WTC11 (cell line): ENCODE results near the gene GRWD1. TPM values are rescaled to one million over a fixed set of nuclear protein-coding genes. Genes with fewer than 3 reads are reported as not detected.

Source experiments
- ATAC-seq: fragments of 200-7000 bp; cut with Tn5 transposase; 2 replicates; pipeline ENCODE4 v1.10.0; 2021; ENCODE audit warnings: mild to moderate bottlenecking, moderate library complexity
- CTCF ChIA-PET: fragments of 300-600 bp; sonication (Branson Sonifier 250); formaldehyde crosslinking; loops from one replicate; lab custom pipeline; 2021; ENCODE audit warnings: antibody characterized with exemption; lab: Charles Lee
- POLR2A ChIA-PET: fragments of 350-600 bp; sonication (Branson Sonifier 250); formaldehyde crosslinking; loops from one replicate; lab custom pipeline; 2021; ENCODE audit warnings: antibody characterized with exemption; lab: Charles Lee
- DNase-seq: peaks from one replicate; pipeline ENCODE4 v3.0.0; 2021; ENCODE audit warnings: low spot score
- H3K27ac Mint-ChIP-seq: 2 replicates; pipeline ENCODE4 v1.8.0; 2021; ENCODE audit warnings: mixed read lengths
- H3K27me3 Mint-ChIP-seq: 2 replicates; pipeline ENCODE4 v1.8.0; 2021; ENCODE audit warnings: low read depth, mild to moderate bottlenecking, moderate library complexity, mixed read lengths
- H3K36me3 Mint-ChIP-seq: 2 replicates; pipeline ENCODE4 v1.8.0; 2021; ENCODE audit warnings: mixed read lengths
- H3K4me1 Mint-ChIP-seq: 2 replicates; pipeline ENCODE4 v1.8.0; 2022; ENCODE audit warnings: mixed read lengths
- H3K4me3 Mint-ChIP-seq: 2 replicates; pipeline ENCODE4 v1.8.0; 2021; ENCODE audit warnings: mild to moderate bottlenecking, moderate library complexity, mixed read lengths
- H3K9me3 Mint-ChIP-seq: 2 replicates; pipeline ENCODE4 v1.8.0; 2021; ENCODE audit warnings: mixed read lengths
- CBFB ChIP-seq: sonication (generic); formaldehyde crosslinking; IDR thresholded peaks from 2 replicates; pipeline ENCODE4 v1.8.1; 2022; ENCODE audit warnings: mild to moderate bottlenecking, low read depth, missing genetic modification reagents
- ELF4 ChIP-seq: sonication (generic); formaldehyde crosslinking; IDR thresholded peaks from 2 replicates; pipeline ENCODE4 v1.8.1; 2022; ENCODE audit warnings: low read depth, mild to moderate bottlenecking, moderate library complexity, missing genetic modification reagents
- ETV6 ChIP-seq: sonication (generic); formaldehyde crosslinking; IDR thresholded peaks from 2 replicates; pipeline ENCODE4 v1.8.1; 2022; ENCODE audit warnings: mild to moderate bottlenecking, missing genetic modification reagents
- FOXK1 ChIP-seq: sonication (generic); formaldehyde crosslinking; IDR thresholded peaks from 2 replicates; pipeline ENCODE4 v1.8.0; 2022; ENCODE audit warnings: mild to moderate bottlenecking, moderate library complexity, missing genetic modification reagents
- MYBL2 ChIP-seq: sonication (generic); formaldehyde crosslinking; IDR thresholded peaks from 2 replicates; pipeline ENCODE4 v1.8.1; 2023; ENCODE audit warnings: mild to moderate bottlenecking, moderate library complexity, missing genetic modification reagents
- NR1H2 ChIP-seq: sonication (generic); formaldehyde crosslinking; IDR thresholded peaks from 2 replicates; pipeline ENCODE4 v1.9.0; 2021; ENCODE audit warnings: mild to moderate bottlenecking, moderate library complexity, missing genetic modification reagents
- SOX15 ChIP-seq: fragments of 250-450 bp; sonication (Bioruptor Pico); IDR thresholded peaks from 2 replicates; pipeline ENCODE4 v1.9.0; 2021; ENCODE audit warnings: mild to moderate bottlenecking
- SP1 ChIP-seq: sonication (generic); formaldehyde crosslinking; conservative IDR thresholded peaks from 2 replicates; pipeline ENCODE4 v1.8.1; 2022; ENCODE audit warnings: missing genetic modification reagents
- ZNF138 ChIP-seq: sonication (generic); formaldehyde crosslinking; conservative IDR thresholded peaks from 2 replicates; pipeline ENCODE4 v1.8.1; 2022; ENCODE audit warnings: mild to moderate bottlenecking, moderate library complexity, missing genetic modification reagents
- ZNF317 ChIP-seq: sonication (generic); formaldehyde crosslinking; IDR thresholded peaks from 2 replicates; pipeline ENCODE4 v1.8.1; 2023; ENCODE audit warnings: low read depth, mild to moderate bottlenecking, moderate library complexity, missing genetic modification reagents, borderline replicate concordance
- ZNF396 ChIP-seq: fragments of 250-450 bp; sonication (Bioruptor Pico); IDR thresholded peaks from 2 replicates; pipeline ENCODE4 v1.8.0; 2021; ENCODE audit warnings: mild to moderate bottlenecking, moderate library complexity, borderline replicate concordance
- ZNF671 ChIP-seq: fragments of 250-450 bp; sonication (Bioruptor Pico); IDR thresholded peaks from 2 replicates; pipeline ENCODE4 v1.8.0; 2021; ENCODE audit warnings: mild to moderate bottlenecking
- total RNA-seq: library from RNA; stranded (reverse); gene quantifications from 3 replicates; pipeline ENCODE4 v1.2.3, GENCODE V29; 2021
- TF ChIP-seq, protein P1 (sequence below): sonication (generic); formaldehyde crosslinking; IDR thresholded peaks from 2 replicates; pipeline ENCODE4 v1.8.1; 2022; ENCODE audit warnings: mild to moderate bottlenecking, missing genetic modification reagents, moderate library complexity, borderline replicate concordance
- TF ChIP-seq, protein P2 (sequence below): sonication (generic); formaldehyde crosslinking; IDR thresholded peaks from 2 replicates; pipeline ENCODE4 v1.8.1; 2023; ENCODE audit warnings: mild to moderate bottlenecking, missing genetic modification reagents
- TF ChIP-seq, protein P3 (sequence below): fragments of 250-450 bp; sonication (Bioruptor Pico); IDR thresholded peaks from 2 replicates; pipeline ENCODE4 v1.9.0; 2021; ENCODE audit warnings: mild to moderate bottlenecking
- TF ChIP-seq, protein P4 (sequence below): sonication (generic); formaldehyde crosslinking; IDR thresholded peaks from 2 replicates; pipeline ENCODE4 v1.8.0; 2023; ENCODE audit warnings: missing genetic modification reagents
- TF ChIP-seq, protein P5 (sequence below): sonication (generic); formaldehyde crosslinking; IDR thresholded peaks from 2 replicates; pipeline ENCODE4 v1.8.0; 2023; ENCODE audit warnings: missing genetic modification reagents, mild to moderate bottlenecking, borderline replicate concordance
- TF ChIP-seq, protein P6 (sequence below): sonication (generic); formaldehyde crosslinking; IDR thresholded peaks from 2 replicates; pipeline ENCODE4 v1.8.1; 2022; ENCODE audit warnings: missing genetic modification reagents, borderline replicate concordance
- TF ChIP-seq, protein P7 (sequence below): sonication (generic); formaldehyde crosslinking; IDR thresholded peaks from 2 replicates; pipeline ENCODE4 v1.8.0; 2022; ENCODE audit warnings: mild to moderate bottlenecking, missing genetic modification reagents

The GRWD1 gene
- total RNA-seq, 1 experiment from 2014 or later, result 67.2 TPM

DNA sequence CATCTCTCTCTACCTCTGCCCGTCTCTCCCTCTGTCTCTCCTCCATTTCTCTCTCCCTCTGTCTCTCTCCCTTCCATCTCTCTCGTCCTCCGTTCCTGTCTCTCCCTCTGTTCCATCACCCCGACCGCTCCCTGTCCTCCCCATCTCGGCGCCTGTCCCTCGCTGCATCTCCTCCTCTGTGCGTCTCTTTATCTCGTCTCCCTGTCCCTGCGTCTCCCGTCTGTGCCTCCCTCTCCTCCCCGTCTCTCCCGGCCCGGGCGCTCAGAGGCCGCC lies 47.7 kb upstream of the GRWD1 start (continued):
- no peak for TF ChIP-seq ZNF671 (CRISPR knock-in tag)
- TF ChIP-seq, protein P1, sequence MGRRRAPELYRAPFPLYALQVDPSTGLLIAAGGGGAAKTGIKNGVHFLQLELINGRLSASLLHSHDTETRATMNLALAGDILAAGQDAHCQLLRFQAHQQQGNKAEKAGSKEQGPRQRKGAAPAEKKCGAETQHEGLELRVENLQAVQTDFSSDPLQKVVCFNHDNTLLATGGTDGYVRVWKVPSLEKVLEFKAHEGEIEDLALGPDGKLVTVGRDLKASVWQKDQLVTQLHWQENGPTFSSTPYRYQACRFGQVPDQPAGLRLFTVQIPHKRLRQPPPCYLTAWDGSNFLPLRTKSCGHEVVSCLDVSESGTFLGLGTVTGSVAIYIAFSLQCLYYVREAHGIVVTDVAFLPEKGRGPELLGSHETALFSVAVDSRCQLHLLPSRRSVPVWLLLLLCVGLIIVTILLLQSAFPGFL (CRISPR knock-in tag), result no peak
- TF ChIP-seq, protein P2, sequence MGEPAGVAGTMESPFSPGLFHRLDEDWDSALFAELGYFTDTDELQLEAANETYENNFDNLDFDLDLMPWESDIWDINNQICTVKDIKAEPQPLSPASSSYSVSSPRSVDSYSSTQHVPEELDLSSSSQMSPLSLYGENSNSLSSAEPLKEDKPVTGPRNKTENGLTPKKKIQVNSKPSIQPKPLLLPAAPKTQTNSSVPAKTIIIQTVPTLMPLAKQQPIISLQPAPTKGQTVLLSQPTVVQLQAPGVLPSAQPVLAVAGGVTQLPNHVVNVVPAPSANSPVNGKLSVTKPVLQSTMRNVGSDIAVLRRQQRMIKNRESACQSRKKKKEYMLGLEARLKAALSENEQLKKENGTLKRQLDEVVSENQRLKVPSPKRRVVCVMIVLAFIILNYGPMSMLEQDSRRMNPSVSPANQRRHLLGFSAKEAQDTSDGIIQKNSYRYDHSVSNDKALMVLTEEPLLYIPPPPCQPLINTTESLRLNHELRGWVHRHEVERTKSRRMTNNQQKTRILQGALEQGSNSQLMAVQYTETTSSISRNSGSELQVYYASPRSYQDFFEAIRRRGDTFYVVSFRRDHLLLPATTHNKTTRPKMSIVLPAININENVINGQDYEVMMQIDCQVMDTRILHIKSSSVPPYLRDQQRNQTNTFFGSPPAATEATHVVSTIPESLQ (CRISPR knock-in tag), result no peak

DNA sequence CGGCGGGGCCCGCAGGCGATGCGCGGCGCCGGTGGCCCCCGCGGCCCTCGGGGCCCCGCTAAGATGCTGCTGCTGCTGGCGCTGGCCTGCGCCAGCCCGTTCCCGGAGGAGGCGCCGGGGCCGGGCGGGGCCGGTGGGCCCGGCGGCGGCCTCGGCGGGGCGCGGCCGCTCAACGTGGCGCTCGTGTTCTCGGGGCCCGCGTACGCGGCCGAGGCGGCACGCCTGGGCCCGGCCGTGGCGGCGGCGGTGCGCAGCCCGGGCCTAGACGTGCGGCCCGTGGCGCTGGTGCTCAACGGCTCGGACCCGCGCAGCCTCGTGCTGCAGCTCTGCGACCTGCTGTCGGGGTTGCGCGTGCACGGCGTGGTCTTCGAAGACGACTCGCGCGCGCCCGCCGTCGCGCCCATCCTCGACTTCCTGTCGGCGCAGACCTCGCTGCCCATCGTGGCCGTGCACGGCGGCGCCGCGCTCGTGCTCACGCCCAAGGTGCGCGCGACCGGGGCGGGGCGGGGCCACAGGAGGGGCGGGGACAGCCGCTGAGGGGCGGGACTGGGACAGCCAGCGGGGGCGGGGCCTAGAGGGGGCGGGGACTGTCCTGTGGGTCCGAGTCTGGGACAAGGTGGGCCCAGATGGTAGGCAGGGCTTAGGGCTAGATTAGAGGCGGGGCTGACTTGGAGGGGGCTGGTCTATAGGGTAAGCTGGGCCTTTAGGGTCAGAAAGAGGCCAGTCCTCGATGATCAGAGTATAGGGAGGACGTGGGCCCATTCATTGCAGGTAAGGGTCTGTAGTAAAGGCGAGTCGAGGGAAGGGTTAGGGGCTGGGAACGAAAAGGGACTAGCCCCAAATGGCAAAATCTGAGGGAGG lies 47.2 kb upstream of the GRWD1 start:
- peak overlapping the region; percentile 100 for H3K27ac Mint-ChIP-seq
- H3K4me1 Mint-ChIP-seq, result peaks cover 72% of the 10 kb centered on the region
- H3K4me3 Mint-ChIP-seq, result peak overlapping the region; percentile 73
- H3K9me3 Mint-ChIP-seq, result no peaks in the 10 kb centered on the region
- H3K36me3 Mint-ChIP-seq, result no peaks in the 10 kb centered on the region
- DNase-seq, result peak; percentile 98
- peaks cover 44% of the 10 kb centered on the region for H3K27me3 Mint-ChIP-seq
- ATAC-seq, result peak; percentile 74
- ChIA-PET POLR2A (interaction anchor here (0.6 to 1.5 kb wide), 4 partner anchors 16 to 534 kb away, joined by 3 to 5 read pairs (median 3); no protein-coding TSS in a partner anchor), CTCF (interaction anchor here (0.6 to 1.4 kb wide), 3 partner anchors 16 to 46 kb away, joined by 3 to 5 read pairs (median 3); no protein-coding TSS in a partner anchor)
- TF ChIP-seq, protein P3, sequence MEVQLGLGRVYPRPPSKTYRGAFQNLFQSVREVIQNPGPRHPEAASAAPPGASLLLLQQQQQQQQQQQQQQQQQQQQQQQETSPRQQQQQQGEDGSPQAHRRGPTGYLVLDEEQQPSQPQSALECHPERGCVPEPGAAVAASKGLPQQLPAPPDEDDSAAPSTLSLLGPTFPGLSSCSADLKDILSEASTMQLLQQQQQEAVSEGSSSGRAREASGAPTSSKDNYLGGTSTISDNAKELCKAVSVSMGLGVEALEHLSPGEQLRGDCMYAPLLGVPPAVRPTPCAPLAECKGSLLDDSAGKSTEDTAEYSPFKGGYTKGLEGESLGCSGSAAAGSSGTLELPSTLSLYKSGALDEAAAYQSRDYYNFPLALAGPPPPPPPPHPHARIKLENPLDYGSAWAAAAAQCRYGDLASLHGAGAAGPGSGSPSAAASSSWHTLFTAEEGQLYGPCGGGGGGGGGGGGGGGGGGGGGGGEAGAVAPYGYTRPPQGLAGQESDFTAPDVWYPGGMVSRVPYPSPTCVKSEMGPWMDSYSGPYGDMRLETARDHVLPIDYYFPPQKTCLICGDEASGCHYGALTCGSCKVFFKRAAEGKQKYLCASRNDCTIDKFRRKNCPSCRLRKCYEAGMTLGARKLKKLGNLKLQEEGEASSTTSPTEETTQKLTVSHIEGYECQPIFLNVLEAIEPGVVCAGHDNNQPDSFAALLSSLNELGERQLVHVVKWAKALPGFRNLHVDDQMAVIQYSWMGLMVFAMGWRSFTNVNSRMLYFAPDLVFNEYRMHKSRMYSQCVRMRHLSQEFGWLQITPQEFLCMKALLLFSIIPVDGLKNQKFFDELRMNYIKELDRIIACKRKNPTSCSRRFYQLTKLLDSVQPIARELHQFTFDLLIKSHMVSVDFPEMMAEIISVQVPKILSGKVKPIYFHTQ, result no peak
- TF ChIP-seq ETV6 (CRISPR knock-in tag) (peak; percentile 62; the same call in 1 of the 2 replicates), SOX15 (CRISPR knock-in tag) (no peak), ZNF396 (CRISPR knock-in tag) (no peak), CBFB (no peak), ZNF317 (CRISPR knock-in tag) (0 out of 2 replicates have a peak, but pooled peaks have one; percentile 34), ELF4 (peak; percentile 62; the same call in 1 of the 2 replicates), ZNF138 (no peak), SP1 (peak; percentile 88), NR1H2 (CRISPR knock-in tag) (no peak), FOXK1 (CRISPR knock-in tag) (peak; percentile 94), MYBL2 (CRISPR knock-in tag) (peak; percentile 86)
- TF ChIP-seq, protein P4, sequence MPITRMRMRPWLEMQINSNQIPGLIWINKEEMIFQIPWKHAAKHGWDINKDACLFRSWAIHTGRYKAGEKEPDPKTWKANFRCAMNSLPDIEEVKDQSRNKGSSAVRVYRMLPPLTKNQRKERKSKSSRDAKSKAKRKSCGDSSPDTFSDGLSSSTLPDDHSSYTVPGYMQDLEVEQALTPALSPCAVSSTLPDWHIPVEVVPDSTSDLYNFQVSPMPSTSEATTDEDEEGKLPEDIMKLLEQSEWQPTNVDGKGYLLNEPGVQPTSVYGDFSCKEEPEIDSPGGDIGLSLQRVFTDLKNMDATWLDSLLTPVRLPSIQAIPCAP (CRISPR knock-in tag), result no peak
- TF ChIP-seq, protein P5, sequence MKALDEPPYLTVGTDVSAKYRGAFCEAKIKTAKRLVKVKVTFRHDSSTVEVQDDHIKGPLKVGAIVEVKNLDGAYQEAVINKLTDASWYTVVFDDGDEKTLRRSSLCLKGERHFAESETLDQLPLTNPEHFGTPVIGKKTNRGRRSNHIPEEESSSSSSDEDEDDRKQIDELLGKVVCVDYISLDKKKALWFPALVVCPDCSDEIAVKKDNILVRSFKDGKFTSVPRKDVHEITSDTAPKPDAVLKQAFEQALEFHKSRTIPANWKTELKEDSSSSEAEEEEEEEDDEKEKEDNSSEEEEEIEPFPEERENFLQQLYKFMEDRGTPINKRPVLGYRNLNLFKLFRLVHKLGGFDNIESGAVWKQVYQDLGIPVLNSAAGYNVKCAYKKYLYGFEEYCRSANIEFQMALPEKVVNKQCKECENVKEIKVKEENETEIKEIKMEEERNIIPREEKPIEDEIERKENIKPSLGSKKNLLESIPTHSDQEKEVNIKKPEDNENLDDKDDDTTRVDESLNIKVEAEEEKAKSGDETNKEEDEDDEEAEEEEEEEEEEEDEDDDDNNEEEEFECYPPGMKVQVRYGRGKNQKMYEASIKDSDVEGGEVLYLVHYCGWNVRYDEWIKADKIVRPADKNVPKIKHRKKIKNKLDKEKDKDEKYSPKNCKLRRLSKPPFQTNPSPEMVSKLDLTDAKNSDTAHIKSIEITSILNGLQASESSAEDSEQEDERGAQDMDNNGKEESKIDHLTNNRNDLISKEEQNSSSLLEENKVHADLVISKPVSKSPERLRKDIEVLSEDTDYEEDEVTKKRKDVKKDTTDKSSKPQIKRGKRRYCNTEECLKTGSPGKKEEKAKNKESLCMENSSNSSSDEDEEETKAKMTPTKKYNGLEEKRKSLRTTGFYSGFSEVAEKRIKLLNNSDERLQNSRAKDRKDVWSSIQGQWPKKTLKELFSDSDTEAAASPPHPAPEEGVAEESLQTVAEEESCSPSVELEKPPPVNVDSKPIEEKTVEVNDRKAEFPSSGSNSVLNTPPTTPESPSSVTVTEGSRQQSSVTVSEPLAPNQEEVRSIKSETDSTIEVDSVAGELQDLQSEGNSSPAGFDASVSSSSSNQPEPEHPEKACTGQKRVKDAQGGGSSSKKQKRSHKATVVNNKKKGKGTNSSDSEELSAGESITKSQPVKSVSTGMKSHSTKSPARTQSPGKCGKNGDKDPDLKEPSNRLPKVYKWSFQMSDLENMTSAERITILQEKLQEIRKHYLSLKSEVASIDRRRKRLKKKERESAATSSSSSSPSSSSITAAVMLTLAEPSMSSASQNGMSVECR (CRISPR knock-in tag), result no peak
- TF ChIP-seq, protein P6, sequence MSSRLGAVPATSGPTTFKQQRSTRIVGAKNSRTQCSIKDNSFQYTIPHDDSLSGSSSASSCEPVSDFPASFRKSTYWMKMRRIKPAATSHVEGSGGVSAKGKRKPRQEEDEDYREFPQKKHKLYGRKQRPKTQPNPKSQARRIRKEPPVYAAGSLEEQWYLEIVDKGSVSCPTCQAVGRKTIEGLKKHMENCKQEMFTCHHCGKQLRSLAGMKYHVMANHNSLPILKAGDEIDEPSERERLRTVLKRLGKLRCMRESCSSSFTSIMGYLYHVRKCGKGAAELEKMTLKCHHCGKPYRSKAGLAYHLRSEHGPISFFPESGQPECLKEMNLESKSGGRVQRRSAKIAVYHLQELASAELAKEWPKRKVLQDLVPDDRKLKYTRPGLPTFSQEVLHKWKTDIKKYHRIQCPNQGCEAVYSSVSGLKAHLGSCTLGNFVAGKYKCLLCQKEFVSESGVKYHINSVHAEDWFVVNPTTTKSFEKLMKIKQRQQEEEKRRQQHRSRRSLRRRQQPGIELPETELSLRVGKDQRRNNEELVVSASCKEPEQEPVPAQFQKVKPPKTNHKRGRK, result no peak
- TF ChIP-seq, protein P7, sequence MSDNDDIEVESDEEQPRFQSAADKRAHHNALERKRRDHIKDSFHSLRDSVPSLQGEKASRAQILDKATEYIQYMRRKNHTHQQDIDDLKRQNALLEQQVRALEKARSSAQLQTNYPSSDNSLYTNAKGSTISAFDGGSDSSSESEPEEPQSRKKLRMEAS (CRISPR knock-in tag), result peak; percentile 91; the same call in 1 of the 2 replicates
